B cell (primary cell): ENCODE data around the gene RBBP9. TPM values are rescaled to one million over a fixed set of nuclear protein-coding genes. Genes with fewer than 3 reads are reported as not detected.

Experiments
- ATAC-seq: fragments of 200-7000 bp; cut with Tn5 transposase; one replicate; pipeline ENCODE4 v1.10.0; 2021; ENCODE audit warnings: low read depth, mild to moderate bottlenecking, moderate number of reproducible peaks, moderate library complexity
- CTCF ChIA-PET: fragments of 350-600 bp; sonication (Branson Sonifier 250); formaldehyde crosslinking; loops from one replicate; lab custom pipeline; 2021; ENCODE audit warnings: antibody characterized with exemption, inconsistent platforms; lab: Charles Lee
- POLR2A ChIA-PET: fragments of 350-600 bp; sonication (Branson Sonifier 250); formaldehyde crosslinking; loops from one replicate; lab custom pipeline; 2021; ENCODE audit warnings: antibody characterized with exemption; lab: Charles Lee
- DNase-seq: peaks from one replicate; pipeline ENCODE4 v3.0.0; 2013
- H2AFZ ChIP-seq: 2 replicates; pipeline ENCODE4 v1.6.1; 2012; ENCODE audit warnings: mild to moderate bottlenecking, low read depth, low read length; ENCODE audit not compliant: insufficient read depth, poor library complexity, severe bottlenecking
- H3K27ac ChIP-seq, 2 donors: 1 replicate in 1 of 2; 2 replicates in 1 of 2; pipeline ENCODE4 v1.5.1; 2012 to 2013; ENCODE audit warnings: low read length in 2 of 2, mild to moderate bottlenecking in 2 of 2, moderate library complexity in 1 of 2
- H3K27me3 ChIP-seq, 4 experiments: fragments of 200-600 bp in 1 of 4; sonication (generic) in 1 of 4; replicated peaks in 1 of 4; 1 replicate in 2 of 4; 2 replicates in 2 of 4; pipeline versions ENCODE4 v1.6.1 to v1.7.0; 2013 to 2016; ENCODE audit warnings: low read length in 3 of 4, mild to moderate bottlenecking in 2 of 4, mixed read lengths in 1 of 4, moderate library complexity in 1 of 4; ENCODE audit not compliant: insufficient read depth in 4 of 4, control insufficient read depth in 3 of 4; ENCODE audit errors: control extremely low read depth in 1 of 4
- H3K36me3 ChIP-seq, 2 experiments: replicated peaks in 1 of 2; 1 replicate in 1 of 2; 2 replicates in 1 of 2; pipeline versions ENCODE4 v1.6.1 to v1.7.1; 2013; ENCODE audit warnings: low read length in 1 of 2; ENCODE audit not compliant: insufficient read depth in 2 of 2, control insufficient read depth in 1 of 2; ENCODE audit errors: control extremely low read depth in 1 of 2, extremely low read depth in 1 of 2
- H3K4me1 ChIP-seq, 2 donors: fragments of 200-600 bp in 1 of 2; sonication (generic) in 1 of 2; 1 replicate in 1 of 2; 2 replicates in 1 of 2; pipeline versions ENCODE4 v1.5.1 to v1.6.1; 2013 to 2017; ENCODE audit warnings: low read length in 2 of 2; ENCODE audit not compliant: control insufficient read depth in 2 of 2, insufficient read depth in 2 of 2
- H3K4me2 ChIP-seq: replicated peaks from 2 replicates; pipeline ENCODE3; 2012; ENCODE audit warnings: mild to moderate bottlenecking, low read depth, low read length; ENCODE audit not compliant: poor library complexity, severe bottlenecking
- H3K4me3 ChIP-seq, 5 experiments: fragments of 200-600 bp in 1 of 5; sonication (generic) in 1 of 5; 1 replicate in 3 of 5; 2 replicates in 2 of 5; pipeline versions ENCODE4 v1.5.1 to v1.7.0; 2011 to 2016; ENCODE audit warnings: low read length in 4 of 5, mild to moderate bottlenecking in 4 of 5, low read depth in 2 of 5, control low read depth in 1 of 5, moderate library complexity in 1 of 5; ENCODE audit not compliant: insufficient read depth in 1 of 5; ENCODE audit errors: control extremely low read depth in 1 of 5, extremely low read depth in 1 of 5
- H3K79me2 ChIP-seq: fragments of 200-600 bp; sonication (generic); one replicate; pipeline ENCODE4 v1.6.0; 2016; ENCODE audit warnings: low read length; ENCODE audit not compliant: control insufficient read depth, insufficient read depth
- H3K9ac ChIP-seq: fragments of 200-600 bp; sonication (generic); 2 replicates; pipeline ENCODE4 v1.6.1; 2017; ENCODE audit warnings: mild to moderate bottlenecking, low read length, moderate library complexity
- H3K9me3 ChIP-seq, 3 donors: one replicate each; pipeline versions ENCODE4 v1.6.1 to v1.7.1; 2013; ENCODE audit warnings: low read length in 2 of 3; ENCODE audit not compliant: control insufficient read depth in 2 of 3, insufficient read depth in 1 of 3; ENCODE audit errors: control extremely low read depth in 1 of 3
- H4K20me1 ChIP-seq: 2 replicates; pipeline ENCODE4 v1.6.0; 2012; ENCODE audit warnings: mild to moderate bottlenecking, low read length; ENCODE audit not compliant: insufficient read depth, control insufficient read depth, poor library complexity, severe bottlenecking
- H3K27ac Mint-ChIP-seq: one replicate; pipeline ENCODE4 v1.8.0; 2021; ENCODE audit warnings: mixed read lengths
- H3K27me3 Mint-ChIP-seq: one replicate; pipeline ENCODE4 v1.8.0; 2021; ENCODE audit warnings: mixed read lengths
- H3K4me1 Mint-ChIP-seq: one replicate; pipeline ENCODE4 v1.8.0; 2021; ENCODE audit warnings: mixed read lengths
- H3K4me3 Mint-ChIP-seq: one replicate; pipeline ENCODE4 v1.8.0; 2021; ENCODE audit warnings: mixed read lengths
- H3K9me3 Mint-ChIP-seq: one replicate; pipeline ENCODE4 v1.8.0; 2022; ENCODE audit warnings: mixed read lengths; ENCODE audit not compliant: insufficient read depth
- EZH2 ChIP-seq: IDR thresholded peaks from 2 replicates; pipeline ENCODE4 v1.6.1; 2012; ENCODE audit warnings: borderline replicate concordance, low read depth, mild to moderate bottlenecking, moderate library complexity, low read length; ENCODE audit not compliant: insufficient read depth, poor library complexity, severe bottlenecking
- WGBS: methylation state at CpG from one replicate; pipeline ENCODE4 v1.1.5; 2013; ENCODE audit warnings: missing lambda C conversion rate; ENCODE audit not compliant: insufficient coverage; 5-methylcytosine and 5-hydroxymethylcytosine counted together
- intact Hi-C: fragments of 100-400 bp; cut with micrococcal nuclease; formaldehyde crosslinking; loops from one replicate; pipeline ENCODE4 v1.10.0; 2022
- polyA plus RNA-seq: library from polyadenylated mRNA; depleted of rRNA; stranded (reverse); fragments of >200 nt; gene quantifications from 2 replicates; pipeline ENCODE4 v1.2.3, GENCODE V29; 2012
- total RNA-seq, 2 donors: library from RNA; stranded (reverse); fragments of 120-200 nt in 1 of 2; gene quantifications; 1 replicate in 1 of 2; 2 replicates in 1 of 2; pipeline versions ENCODE4 v1.2.3 to v1.2.4, GENCODE V29; 2013 to 2022
- TF ChIP-seq, protein P1 (sequence below): fragments of 200-600 bp; IDR thresholded peaks from one replicate; pipeline ENCODE4 v1.8.0; 2022; ENCODE audit warnings: antibody characterized with exemption, mild to moderate bottlenecking

Gene RBBP9
- total and polyA plus RNA-seq, 2 donors (not counting 1 experiment from before 2014, with no cell fraction given), result 3.7 to 10.2 TPM

DNA sequence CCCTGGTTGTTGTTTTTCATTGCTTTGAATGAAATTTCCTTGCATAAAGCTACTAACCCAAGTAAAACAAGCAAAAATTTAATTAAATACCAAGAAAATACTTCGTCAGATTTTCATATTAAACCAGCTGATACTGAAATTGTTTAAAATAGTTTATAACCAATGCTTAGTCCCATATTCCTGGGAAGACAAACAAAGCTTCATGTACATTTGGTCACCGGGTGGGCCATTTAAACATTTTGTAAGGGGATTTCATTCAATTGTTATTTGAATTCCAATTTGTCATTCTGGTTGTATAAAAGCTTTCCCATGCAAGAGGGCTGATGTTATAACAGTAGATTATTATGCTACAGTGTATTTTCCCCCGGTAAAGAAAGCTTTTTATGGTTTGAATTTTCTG is 578 bp upstream of the RBBP9 start:
- Histone ChIP-seq H3K9ac (peak overlapping the region; percentile 92), H4K20me1 (no peaks in the 10 kb centered on the region), H3K4me3 (peak overlapping the region in 2 of 5 experiments; percentile 87 to 96), H3K27me3 (no peaks in the 10 kb centered on the region), H3K4me1 (peaks cover 7 to 11% of the 10 kb centered on the region in 2 donors), H2AFZ (peak overlapping the region; percentile 97), H3K36me3 (peaks cover 0 to 13% of the 10 kb centered on the region in 2 experiments), H3K9me3 (no peaks in the 10 kb centered on the region), H3K4me2 (peak overlapping the region; percentile 74), H3K79me2 (peaks cover 5% of the 10 kb centered on the region), H3K27ac (peak overlapping the region in 1 of 2 donors; percentile 78)
- Mint-ChIP-seq H3K27ac (peak overlapping the region; percentile 89), H3K4me1 (peaks cover 18% of the 10 kb centered on the region), H3K4me3 (peak overlapping the region; percentile 98), H3K9me3 (no peaks in the 10 kb centered on the region), H3K27me3 (peaks cover 9% of the 10 kb centered on the region)
- no peak for TF ChIP-seq EZH2
- TF ChIP-seq, protein P1, sequence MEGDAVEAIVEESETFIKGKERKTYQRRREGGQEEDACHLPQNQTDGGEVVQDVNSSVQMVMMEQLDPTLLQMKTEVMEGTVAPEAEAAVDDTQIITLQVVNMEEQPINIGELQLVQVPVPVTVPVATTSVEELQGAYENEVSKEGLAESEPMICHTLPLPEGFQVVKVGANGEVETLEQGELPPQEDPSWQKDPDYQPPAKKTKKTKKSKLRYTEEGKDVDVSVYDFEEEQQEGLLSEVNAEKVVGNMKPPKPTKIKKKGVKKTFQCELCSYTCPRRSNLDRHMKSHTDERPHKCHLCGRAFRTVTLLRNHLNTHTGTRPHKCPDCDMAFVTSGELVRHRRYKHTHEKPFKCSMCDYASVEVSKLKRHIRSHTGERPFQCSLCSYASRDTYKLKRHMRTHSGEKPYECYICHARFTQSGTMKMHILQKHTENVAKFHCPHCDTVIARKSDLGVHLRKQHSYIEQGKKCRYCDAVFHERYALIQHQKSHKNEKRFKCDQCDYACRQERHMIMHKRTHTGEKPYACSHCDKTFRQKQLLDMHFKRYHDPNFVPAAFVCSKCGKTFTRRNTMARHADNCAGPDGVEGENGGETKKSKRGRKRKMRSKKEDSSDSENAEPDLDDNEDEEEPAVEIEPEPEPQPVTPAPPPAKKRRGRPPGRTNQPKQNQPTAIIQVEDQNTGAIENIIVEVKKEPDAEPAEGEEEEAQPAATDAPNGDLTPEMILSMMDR, result no peak
- DNase-seq (no peak), ATAC-seq (no peak)
- no CpG with 5 or more reads among the region's 3 CpGs for WGBS
- ChIA-PET CTCF (interaction anchor here (1.1 to 4.7 kb wide), 3 partner anchors 10 to 209 kb away, joined by 4 to 34 read pairs (median 4); partner anchors contain the start of genes SEC23B and ZNF133), POLR2A (interaction anchor here (1.3 to 3.2 kb wide), 4 partner anchors 10 to 209 kb away, joined by 3 to 27 read pairs (median 5); partner anchors contain the start of genes DTD1, DZANK1, POLR3F and SEC23B)
- intact Hi-C loops, result loop anchor here (1.0 to 2.0 kb wide), 8 partner anchors 9 to 927 kb away; partner anchors contain the start of genes DSTN, DZANK1, POLR3F and SMIM26

GRCh38 chr20:18496042-18496441 is 983 bp downstream of the RBBP9 start:
- Histone ChIP-seq H3K4me2 (peak overlapping the region; percentile 74), H3K4me1 (peaks cover 7 to 11% of the 10 kb centered on the region in 2 donors), H3K9me3 (no peaks in the 10 kb centered on the region), H4K20me1 (no peaks in the 10 kb centered on the region), H2AFZ (peak overlapping the region; percentile 97), H3K9ac (peak overlapping the region; percentile 92), H3K27me3 (no peaks in the 10 kb centered on the region), H3K36me3 (peaks cover 0 to 15% of the 10 kb centered on the region in 2 experiments), H3K27ac (no peak overlapping the region), H3K4me3 (peak overlapping the region in 3 of 5 experiments; percentile 87 to 96 (median 96)), H3K79me2 (peaks cover 5% of the 10 kb centered on the region)
- ATAC-seq, result no peak
- Mint-ChIP-seq H3K4me1 (peaks cover 18% of the 10 kb centered on the region), H3K27me3 (no peaks in the 10 kb centered on the region), H3K9me3 (no peaks in the 10 kb centered on the region), H3K4me3 (peak overlapping the region; percentile 98), H3K27ac (peak overlapping the region; percentile 46)
- no peak for DNase-seq
- no peak for TF ChIP-seq EZH2
- TF ChIP-seq, protein P1, result no peak
- ChIA-PET POLR2A (interaction anchor here (1.3 to 3.2 kb wide), 3 partner anchors 11 to 92 kb away, joined by 3 to 27 read pairs (median 6); partner anchors contain the start of genes DTD1, DZANK1, POLR3F and SEC23B), CTCF (interaction anchor here (4.7 kb wide), 1 partner anchor 11 kb away, joined by 34 read pairs; the partner anchor contains the start of gene SEC23B)
- 59% methylated on average over 3 of the region's 7 CpGs for WGBS
- intact Hi-C loops, result loop anchor here (2.0 kb wide), 3 partner anchors 83 to 925 kb away; partner anchors contain the start of genes DSTN and ZNF133
